ENCODE results near the gene NOP53.
"Not testable (repeated sequence)": the region's sequence is repeated elsewhere in the genome, so short reads cannot be mapped to it uniquely, and the experiment has no call there.

NOP53 gene

GRCh38 chr19:47752440-47753211 is 7.3 kb downstream of the NOP53 start:
- DNase-seq: no peak

GRCh38 chr19:47754206-47755064 is 9.1 kb downstream of the NOP53 start:
- DNase-seq: no peak

- no peak for DNase-seq
Observed at GRCh38 chr19:47755065-47755761, 9.9 kb downstream of the NOP53 start.

- no peak for DNase-seq
Observed at GRCh38 chr19:47755762-47756626, 10.6 kb downstream of the NOP53 start.

GRCh38 chr19:47756627-47756929 is 11.2 kb downstream of the NOP53 start:
- no peak for DNase-seq

GRCh38 chr19:47756953-47757608 is 11.7 kb downstream of the NOP53 start:
- no peak for DNase-seq

GRCh38 chr19:47757617-47758442 is 12.5 kb downstream of the NOP53 start:
- no peak for DNase-seq

- no peak for DNase-seq
Observed at GRCh38 chr19:47758443-47758804, 13.1 kb downstream of the NOP53 start.

- no peak for DNase-seq
Observed at GRCh38 chr19:47760632-47760999, 15.3 kb downstream of the NOP53 start.

GRCh38 chr19:47761566-47761965 is 16.2 kb downstream of the NOP53 start:
- DNase-seq: no peak

- no peak for DNase-seq
Observed at GRCh38 chr19:47762151-47762550, 16.8 kb downstream of the NOP53 start.

GRCh38 chr19:47762615-47763308 is 17.4 kb downstream of the NOP53 start:
- DNase-seq: no peak

GRCh38 chr19:47764705-47765104 is 19.4 kb downstream of the NOP53 start:
- not testable (repeated sequence) for DNase-seq

GRCh38 chr19:47765523-47766358 is 20.4 kb downstream of the NOP53 start:
- DNase-seq: peak in 48 of 56 donors; percentile 4 to 85 (median 43)

GRCh38 chr19:47766359-47766620 is 20.9 kb downstream of the NOP53 start:
- no peak for DNase-seq

GRCh38 chr19:47766670-47767069 is 21.3 kb downstream of the NOP53 start:
- DNase-seq: no peak

GRCh38 chr19:47767349-47767748 is 22.0 kb downstream of the NOP53 start:
- no peak for DNase-seq

- no peak for DNase-seq
Observed at GRCh38 chr19:47768604-47769003, 23.3 kb downstream of the NOP53 start.

- no peak for DNase-seq
Observed at GRCh38 chr19:47769534-47769933, 24.2 kb downstream of the NOP53 start.
